GM23338 (cell line): ENCODE data around the gene OR2B6.

ENCODE experiments used
- EZH2 ChIP-seq: fragments of 200-600 bp; sonication (generic); IDR thresholded peaks from one replicate; pipeline ENCODE4 v1.8.0; 2017; ENCODE audit warnings: antibody characterized with exemption, mild to moderate bottlenecking, low read depth; ENCODE audit not compliant: unreplicated experiment
- EZH2phosphoT487 ChIP-seq: fragments of 200-600 bp; sonication (generic); IDR thresholded peaks from one replicate; pipeline ENCODE4 v1.8.1; 2018; ENCODE audit warnings: antibody characterized with exemption; ENCODE audit not compliant: unreplicated experiment
- POLR2AphosphoS5 ChIP-seq: IDR thresholded peaks from 2 replicates; pipeline ENCODE4 v1.6.1; 2016; ENCODE audit warnings: antibody characterized with exemption, low read depth
- TF ChIP-seq, protein P1 (sequence below), 2 experiments: fragments of 200-600 bp in 1 of 2; sonication (generic) in 1 of 2; conservative IDR thresholded peaks; 2 replicates each; pipeline versions ENCODE4 v1.5.1 to v1.6.1; 2016 to 2017; ENCODE audit warnings: antibody characterized with exemption in 2 of 2, low read depth in 2 of 2, mild to moderate bottlenecking in 2 of 2, moderate library complexity in 1 of 2

DNA sequence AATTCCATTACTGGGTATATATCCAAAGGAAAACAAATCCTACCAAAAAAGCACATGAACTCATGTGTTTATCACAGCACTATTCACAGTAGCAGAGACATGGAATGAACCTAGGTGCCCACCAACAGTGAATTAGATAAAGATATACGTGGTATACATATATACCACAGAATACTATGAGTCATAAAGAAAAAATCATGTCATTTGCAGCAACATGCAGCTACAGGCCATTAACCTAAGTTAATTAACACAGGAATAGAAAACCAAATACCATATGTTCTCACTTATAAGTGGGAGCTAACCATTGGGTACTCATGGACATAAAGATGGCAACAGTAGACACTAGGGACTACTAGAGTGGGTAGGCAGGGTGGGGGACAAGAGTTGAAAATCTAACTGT lies 49.0 kb upstream of the OR2B6 start:
- TF ChIP-seq, protein P1, sequence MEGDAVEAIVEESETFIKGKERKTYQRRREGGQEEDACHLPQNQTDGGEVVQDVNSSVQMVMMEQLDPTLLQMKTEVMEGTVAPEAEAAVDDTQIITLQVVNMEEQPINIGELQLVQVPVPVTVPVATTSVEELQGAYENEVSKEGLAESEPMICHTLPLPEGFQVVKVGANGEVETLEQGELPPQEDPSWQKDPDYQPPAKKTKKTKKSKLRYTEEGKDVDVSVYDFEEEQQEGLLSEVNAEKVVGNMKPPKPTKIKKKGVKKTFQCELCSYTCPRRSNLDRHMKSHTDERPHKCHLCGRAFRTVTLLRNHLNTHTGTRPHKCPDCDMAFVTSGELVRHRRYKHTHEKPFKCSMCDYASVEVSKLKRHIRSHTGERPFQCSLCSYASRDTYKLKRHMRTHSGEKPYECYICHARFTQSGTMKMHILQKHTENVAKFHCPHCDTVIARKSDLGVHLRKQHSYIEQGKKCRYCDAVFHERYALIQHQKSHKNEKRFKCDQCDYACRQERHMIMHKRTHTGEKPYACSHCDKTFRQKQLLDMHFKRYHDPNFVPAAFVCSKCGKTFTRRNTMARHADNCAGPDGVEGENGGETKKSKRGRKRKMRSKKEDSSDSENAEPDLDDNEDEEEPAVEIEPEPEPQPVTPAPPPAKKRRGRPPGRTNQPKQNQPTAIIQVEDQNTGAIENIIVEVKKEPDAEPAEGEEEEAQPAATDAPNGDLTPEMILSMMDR (conservative IDR thresholded peaks at IDR 0.05; ENCODE audit: low read depth in 2 of 2), result no peak
- TF ChIP-seq POLR2AphosphoS5 (no peak), EZH2 (no peak), EZH2phosphoT487 (no peak)
